IMR-90 (cell line): Measurements from ENCODE around the gene DCC. TPM values are rescaled to one million over a fixed set of nuclear protein-coding genes. Genes with fewer than 3 reads are reported as not detected.

Source experiments
- ATAC-seq: fragments of 200-7000 bp; cut with Tn5 transposase; 2 replicates; pipeline ENCODE4 v1.9.1; 2020; ENCODE audit warnings: low read depth, mild to moderate bottlenecking, moderate library complexity
- BruUV-seq: library from RNA; stranded (reverse); fragments of 400-500 nt; replicated peaks from 2 replicates; lab custom pipeline; 2021; lab: Mats Ljungman, UMichigan
- CTCF ChIA-PET: fragments of 300-600 bp; formaldehyde crosslinking; extraction: SDS; loops from one replicate; lab custom pipeline; 2021; ENCODE audit warnings: antibody characterized with exemption; lab: Yijun Ruan, JAX
- POLR2A ChIA-PET: fragments of 300-600 bp; sonication (Branson Sonifier 250); formaldehyde crosslinking; loops from one replicate; lab custom pipeline; 2022; ENCODE audit warnings: antibody characterized with exemption; ENCODE audit not compliant: unreplicated experiment; lab: Charles Lee
- DNase-seq: peaks from one replicate; pipeline ENCODE4 v3.0.0; 2013
- H2AFZ ChIP-seq: replicated peaks from 2 replicates; pipeline ENCODE3; 2013; ENCODE audit warnings: low read length, mild to moderate bottlenecking; ENCODE audit not compliant: poor library complexity
- H2AK5ac ChIP-seq: 2 replicates; pipeline ENCODE4 v1.6.1; 2013; ENCODE audit warnings: low read depth, low read length, inconsistent platforms
- H2AK9ac ChIP-seq: replicated peaks from 2 replicates; pipeline ENCODE3; 2013; ENCODE audit warnings: mild to moderate bottlenecking, low read depth, low read length, moderate library complexity; ENCODE audit not compliant: poor library complexity
- H2BK120ac ChIP-seq: 2 replicates; pipeline ENCODE4 v1.6.1; 2013; ENCODE audit warnings: low read depth, low read length, inconsistent platforms
- H2BK15ac ChIP-seq: 3 replicates; pipeline ENCODE4 v1.6.1; 2013; ENCODE audit warnings: low read depth, low read length, inconsistent platforms
- H2BK20ac ChIP-seq: 2 replicates; pipeline ENCODE4 v1.6.1; 2013; ENCODE audit warnings: low read depth, mild to moderate bottlenecking, inconsistent platforms, low read length, moderate library complexity
- H2BK5ac ChIP-seq: 2 replicates; pipeline ENCODE4 v1.6.1; 2013; ENCODE audit warnings: mild to moderate bottlenecking, low read depth, low read length, inconsistent platforms; ENCODE audit not compliant: poor library complexity, severe bottlenecking
- H3K14ac ChIP-seq: replicated peaks from 2 replicates; pipeline ENCODE4 v1.6.1; 2013; ENCODE audit warnings: low read depth, low read length, inconsistent platforms
- H3K18ac ChIP-seq: 2 replicates; pipeline ENCODE4 v1.6.1; 2013; ENCODE audit warnings: low read depth, low read length, control low read depth
- H3K23ac ChIP-seq: 2 replicates; pipeline ENCODE4 v1.6.1; 2013; ENCODE audit warnings: low read depth, low read length, inconsistent platforms
- H3K27ac ChIP-seq: 2 replicates; pipeline ENCODE4 v1.5.1; 2013; ENCODE audit warnings: mild to moderate bottlenecking, control low read depth, low read length; ENCODE audit not compliant: insufficient read depth
- H3K27me3 ChIP-seq: 2 replicates; pipeline ENCODE4 v1.6.1; 2013; ENCODE audit warnings: low read length; ENCODE audit not compliant: control insufficient read depth, insufficient read depth
- H3K36me3 ChIP-seq: 2 replicates; pipeline ENCODE4 v1.6.1; 2013; ENCODE audit warnings: low read length, mixed read lengths; ENCODE audit not compliant: control insufficient read depth, insufficient read depth
- H3K4ac ChIP-seq: 2 replicates; pipeline ENCODE4 v1.6.1; 2013; ENCODE audit warnings: low read depth, low read length, inconsistent platforms
- H3K4me1 ChIP-seq: 2 replicates; pipeline ENCODE4 v1.6.1; 2013; ENCODE audit warnings: low read length, mixed read lengths; ENCODE audit not compliant: control insufficient read depth, insufficient read depth
- H3K4me2 ChIP-seq: 2 replicates; pipeline ENCODE4 v1.6.1; 2013; ENCODE audit warnings: low read depth, mild to moderate bottlenecking, control low read depth, low read length, moderate library complexity
- H3K4me3 ChIP-seq: 2 replicates; pipeline ENCODE4 v1.5.1; 2013; ENCODE audit warnings: low read depth, mild to moderate bottlenecking, control low read depth, low read length, moderate library complexity; ENCODE audit not compliant: insufficient read depth
- H3K56ac ChIP-seq: 2 replicates; pipeline ENCODE4 v1.6.1; 2013; ENCODE audit warnings: low read length, inconsistent platforms; ENCODE audit not compliant: insufficient read depth; ENCODE audit errors: extremely low read depth
- H3K79me1 ChIP-seq, 2 experiments: 2 replicates each; pipeline ENCODE4 v1.6.1; 2013; ENCODE audit warnings: low read length in 2 of 2, inconsistent platforms in 1 of 2, low read depth in 1 of 2
- H3K9ac ChIP-seq: 2 replicates; pipeline ENCODE4 v1.6.1; 2013; ENCODE audit warnings: low read depth, low read length, control low read depth
- H3K9me1 ChIP-seq: 2 replicates; pipeline ENCODE4 v1.6.1; 2013; ENCODE audit warnings: low read length, inconsistent platforms; ENCODE audit not compliant: insufficient read depth
- H3K9me3 ChIP-seq: 2 replicates; pipeline ENCODE4 v1.6.1; 2013; ENCODE audit warnings: low read length; ENCODE audit not compliant: control insufficient read depth, insufficient read depth
- H4K20me1 ChIP-seq: 2 replicates; pipeline ENCODE4 v1.6.1; 2013; ENCODE audit warnings: low read length, inconsistent platforms; ENCODE audit not compliant: insufficient read depth
- H4K5ac ChIP-seq: 2 replicates; pipeline ENCODE4 v1.6.1; 2013; ENCODE audit warnings: mild to moderate bottlenecking, low read depth, low read length, control low read depth
- H4K8ac ChIP-seq, 2 experiments: 2 replicates each; pipeline ENCODE4 v1.6.1; 2013; ENCODE audit warnings: low read depth in 2 of 2, low read length in 2 of 2, control low read depth in 1 of 2, inconsistent platforms in 1 of 2
- H4K91ac ChIP-seq: 2 replicates; pipeline ENCODE4 v1.6.1; 2013; ENCODE audit warnings: low read depth, low read length, inconsistent platforms; ENCODE audit not compliant: insufficient read depth
- BHLHE40 ChIP-seq: fragments of 150-350 bp; IDR thresholded peaks from 2 replicates; pipeline ENCODE4 v1.6.1; 2016; ENCODE audit warnings: mild to moderate bottlenecking, low read depth, low read length
- CEBPB ChIP-seq: IDR thresholded peaks from 2 replicates; pipeline ENCODE4 v1.6.1; 2012; ENCODE audit warnings: low read depth, low read length, improper control_type of control experiment
- CHD1 ChIP-seq: IDR thresholded peaks from 2 replicates; pipeline ENCODE4 v1.6.1; 2012; ENCODE audit warnings: low read depth, low read length, improper control_type of control experiment
- FOS ChIP-seq: fragments of 150-350 bp; IDR thresholded peaks from 2 replicates; pipeline ENCODE4 v1.6.1; 2016; ENCODE audit warnings: low read depth, low read length
- MAFK ChIP-seq: IDR thresholded peaks from 2 replicates; pipeline ENCODE4 v1.6.1; 2012; ENCODE audit warnings: low read depth, low read length, improper control_type of control experiment
- MAZ ChIP-seq: IDR thresholded peaks from 2 replicates; pipeline ENCODE4 v1.6.1; 2012; ENCODE audit warnings: low read depth, mild to moderate bottlenecking, low read length, improper control_type of control experiment, moderate library complexity, borderline replicate concordance
- MXI1 ChIP-seq: IDR thresholded peaks from 2 replicates; pipeline ENCODE4 v1.6.1; 2012; ENCODE audit warnings: low read depth, mild to moderate bottlenecking, low read length, moderate library complexity, borderline replicate concordance
- NFE2L2 ChIP-seq: fragments of 150-350 bp; IDR thresholded peaks from 2 replicates; pipeline ENCODE4 v1.6.1; 2016; ENCODE audit warnings: low read depth, mild to moderate bottlenecking, low read length
- POLR2A ChIP-seq: IDR thresholded peaks from 2 replicates; pipeline ENCODE4 v1.6.1; 2012; ENCODE audit warnings: mild to moderate bottlenecking, low read depth, low read length
- RAD21 ChIP-seq: IDR thresholded peaks from 2 replicates; pipeline ENCODE4 v1.6.1; 2012; ENCODE audit warnings: low read length, improper control_type of control experiment
- RCOR1 ChIP-seq: IDR thresholded peaks from 2 replicates; pipeline ENCODE4 v1.6.1; 2012; ENCODE audit warnings: mild to moderate bottlenecking, low read length, improper control_type of control experiment; ENCODE audit not compliant: insufficient replicate concordance
- RFX5 ChIP-seq: IDR thresholded peaks from 2 replicates; pipeline ENCODE4 v1.8.0; 2012; ENCODE audit warnings: low read depth, mild to moderate bottlenecking, low read length, moderate library complexity
- SMC3 ChIP-seq: fragments of 150-350 bp; IDR thresholded peaks from 2 replicates; pipeline ENCODE4 v1.6.1; 2016; ENCODE audit warnings: low read depth, mild to moderate bottlenecking, antibody characterized with exemption, low read length, moderate library complexity
- WGBS, 2 experiments: methylation state at CpG; one replicate each; pipeline versions ENCODE4 v1.1.5 to v1.1.7; 2013; ENCODE audit warnings: missing lambda C conversion rate in 2 of 2; ENCODE audit not compliant: insufficient read length in 1 of 2; ENCODE audit errors: extremely low coverage in 2 of 2; 5-methylcytosine and 5-hydroxymethylcytosine counted together
- dilution Hi-C: fragments of 300-500 bp; cut with HindIII; formaldehyde crosslinking; loops from one replicate; pipeline ENCODE4 v1.14.3; 2018; ENCODE audit warnings: low sequenced_read_pairs; ENCODE audit not compliant: unreplicated experiment
- in situ Hi-C: fragments of 300-500 bp; cut with MboI; formaldehyde crosslinking; loops from 3 replicates; pipeline ENCODE4 v1.14.3; 2019; ENCODE audit warnings: low sequenced_read_pairs, inconsistent platforms, mixed read lengths
- intact Hi-C: fragments of 100-400 bp; cut with micrococcal nuclease; formaldehyde crosslinking; loops from 2 replicates; pipeline ENCODE4 v1.10.0; 2022
- polyA plus RNA-seq, 3 experiments: library from polyadenylated mRNA; depleted of rRNA; stranded (reverse); fragments of >200 nt; gene quantifications; 2 replicates each; pipeline ENCODE4 v1.2.3, GENCODE V29; 2012; ENCODE audit warnings: low replicate concordance in 1 of 3
- total RNA-seq: library from RNA; depleted of rRNA; stranded (reverse); fragments of >200 nt; gene quantifications from 2 replicates; pipeline ENCODE4 v1.2.3, GENCODE V29; 2012
- TF ChIP-seq, protein P1 (sequence below): conservative IDR thresholded peaks from 2 replicates; pipeline ENCODE4 v1.5.1; 2012; ENCODE audit warnings: mild to moderate bottlenecking, low read depth, low read length, improper control_type of control experiment
- TF ChIP-seq, protein P2 (sequence below): fragments of 150-350 bp; IDR thresholded peaks from 2 replicates; pipeline ENCODE4 v1.6.1; 2016; ENCODE audit warnings: low read depth, mild to moderate bottlenecking, low read length, moderate library complexity, borderline replicate concordance
- TF ChIP-seq, protein P3 (sequence below): fragments of 150-350 bp; IDR thresholded peaks from 2 replicates; pipeline ENCODE4 v1.6.1; 2017; ENCODE audit warnings: mild to moderate bottlenecking, antibody characterized with exemption, low read length, low read depth

DCC gene
- total and polyA plus RNA-seq, 2 of the 4 experiments (the other 2 are of a cell fraction) = 0.31 to 0.54 TPM

DNA sequence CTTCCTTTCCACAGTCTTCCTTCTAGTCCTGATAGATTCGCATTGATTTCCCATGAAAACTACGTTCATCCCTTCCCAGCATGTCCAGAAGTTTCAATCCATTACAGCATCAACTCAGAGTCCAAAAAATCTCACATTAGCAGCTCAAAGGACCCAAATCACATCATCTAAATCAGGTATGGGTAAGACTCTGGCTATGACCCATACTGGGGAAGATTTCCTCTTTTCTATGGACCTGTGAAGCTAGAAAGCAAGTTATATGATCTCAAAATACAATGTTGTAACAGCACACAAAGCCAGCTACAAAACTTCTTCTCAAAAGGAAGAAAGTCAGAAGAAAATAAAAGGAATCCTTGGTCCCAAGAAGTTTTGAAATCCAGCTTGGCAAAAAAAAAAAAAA lies 5.7 kb upstream of the DCC start:
- H3K36me3 ChIP-seq = no peaks in the 10 kb centered on the region
- CTCF ChIA-PET = no interaction called here
- H3K27ac ChIP-seq = no peak overlapping the region
- no peak overlapping the region for H4K5ac ChIP-seq
- H2BK5ac ChIP-seq = no peak overlapping the region
- H3K9me3 ChIP-seq = no peaks in the 10 kb centered on the region; the same call in 1 of the 2 replicates
- H4K91ac ChIP-seq = no peak overlapping the region
- no peak overlapping the region for H3K4me2 ChIP-seq
- H3K79me1 ChIP-seq = no peaks in the 10 kb centered on the region
- no peaks in the 10 kb centered on the region for H4K20me1 ChIP-seq
- WGBS, 2 experiments = 70% methylated on average over 2 of the region's 2 CpGs; no CpG with 5 or more reads in 1 of the 2 experiments
- H3K4ac ChIP-seq = no peak overlapping the region
- no peak overlapping the region for H3K4me3 ChIP-seq
- H2AK5ac ChIP-seq = no peak overlapping the region
- in situ Hi-C loops (no loop called here), dilution Hi-C loops (no loop called here), intact Hi-C loops (no loop called here)
- H2BK15ac ChIP-seq = no peak overlapping the region
- no peak for ATAC-seq
- no peak overlapping the region for H2AFZ ChIP-seq
- H2AK9ac ChIP-seq = no peak overlapping the region
- no peak overlapping the region for H3K9ac ChIP-seq
- H3K14ac ChIP-seq = no peak overlapping the region
- no peak overlapping the region for H4K8ac ChIP-seq
- no peak overlapping the region for H3K56ac ChIP-seq
- no peak for DNase-seq
- TF ChIP-seq NFE2L2 (no peak), CHD1 (no peak), MXI1 (no peak), RAD21 (no peak), SMC3 (no peak), CEBPB (no peak), RFX5 (no peak), POLR2A (no peak), MAZ (no peak), FOS (no peak), BHLHE40 (no peak), RCOR1 (no peak), MAFK (no peak)
- TF ChIP-seq, protein P1, sequence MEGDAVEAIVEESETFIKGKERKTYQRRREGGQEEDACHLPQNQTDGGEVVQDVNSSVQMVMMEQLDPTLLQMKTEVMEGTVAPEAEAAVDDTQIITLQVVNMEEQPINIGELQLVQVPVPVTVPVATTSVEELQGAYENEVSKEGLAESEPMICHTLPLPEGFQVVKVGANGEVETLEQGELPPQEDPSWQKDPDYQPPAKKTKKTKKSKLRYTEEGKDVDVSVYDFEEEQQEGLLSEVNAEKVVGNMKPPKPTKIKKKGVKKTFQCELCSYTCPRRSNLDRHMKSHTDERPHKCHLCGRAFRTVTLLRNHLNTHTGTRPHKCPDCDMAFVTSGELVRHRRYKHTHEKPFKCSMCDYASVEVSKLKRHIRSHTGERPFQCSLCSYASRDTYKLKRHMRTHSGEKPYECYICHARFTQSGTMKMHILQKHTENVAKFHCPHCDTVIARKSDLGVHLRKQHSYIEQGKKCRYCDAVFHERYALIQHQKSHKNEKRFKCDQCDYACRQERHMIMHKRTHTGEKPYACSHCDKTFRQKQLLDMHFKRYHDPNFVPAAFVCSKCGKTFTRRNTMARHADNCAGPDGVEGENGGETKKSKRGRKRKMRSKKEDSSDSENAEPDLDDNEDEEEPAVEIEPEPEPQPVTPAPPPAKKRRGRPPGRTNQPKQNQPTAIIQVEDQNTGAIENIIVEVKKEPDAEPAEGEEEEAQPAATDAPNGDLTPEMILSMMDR = no peak
- TF ChIP-seq, protein P2, sequence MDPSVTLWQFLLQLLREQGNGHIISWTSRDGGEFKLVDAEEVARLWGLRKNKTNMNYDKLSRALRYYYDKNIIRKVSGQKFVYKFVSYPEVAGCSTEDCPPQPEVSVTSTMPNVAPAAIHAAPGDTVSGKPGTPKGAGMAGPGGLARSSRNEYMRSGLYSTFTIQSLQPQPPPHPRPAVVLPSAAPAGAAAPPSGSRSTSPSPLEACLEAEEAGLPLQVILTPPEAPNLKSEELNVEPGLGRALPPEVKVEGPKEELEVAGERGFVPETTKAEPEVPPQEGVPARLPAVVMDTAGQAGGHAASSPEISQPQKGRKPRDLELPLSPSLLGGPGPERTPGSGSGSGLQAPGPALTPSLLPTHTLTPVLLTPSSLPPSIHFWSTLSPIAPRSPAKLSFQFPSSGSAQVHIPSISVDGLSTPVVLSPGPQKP = no peak
- TF ChIP-seq, protein P3, sequence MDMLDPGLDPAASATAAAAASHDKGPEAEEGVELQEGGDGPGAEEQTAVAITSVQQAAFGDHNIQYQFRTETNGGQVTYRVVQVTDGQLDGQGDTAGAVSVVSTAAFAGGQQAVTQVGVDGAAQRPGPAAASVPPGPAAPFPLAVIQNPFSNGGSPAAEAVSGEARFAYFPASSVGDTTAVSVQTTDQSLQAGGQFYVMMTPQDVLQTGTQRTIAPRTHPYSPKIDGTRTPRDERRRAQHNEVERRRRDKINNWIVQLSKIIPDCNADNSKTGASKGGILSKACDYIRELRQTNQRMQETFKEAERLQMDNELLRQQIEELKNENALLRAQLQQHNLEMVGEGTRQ = no peak
- POLR2A ChIA-PET = no interaction called here
- no peaks in the 10 kb centered on the region for H3K9me1 ChIP-seq
- H2BK20ac ChIP-seq = no peak overlapping the region
- no peak overlapping the region for H2BK120ac ChIP-seq
- no TSS peak for BruUV-seq
- no peaks in the 10 kb centered on the region for H3K27me3 ChIP-seq
- no peak overlapping the region for H3K18ac ChIP-seq
- H3K4me1 ChIP-seq = no peaks in the 10 kb centered on the region
- no peak overlapping the region for H3K23ac ChIP-seq
